HepG2 (cell line): ENCODE measurements around the gene ITGB1. TPM values are rescaled to one million over a fixed set of nuclear protein-coding genes. Genes with fewer than 3 reads are reported as not detected.

Source experiments
- CREB1 ChIP-seq, 2 experiments: fragments of 450-650 bp in 1 of 2; IDR thresholded peaks; 2 replicates each; pipeline ENCODE4 v1.6.1; 2016 to 2017; ENCODE audit warnings: control low read depth in 1 of 2, mild to moderate bottlenecking in 1 of 2, missing compliant biosample characterization in 1 of 2, missing genetic modification characterization in 1 of 2
- HHEX ChIP-seq: IDR thresholded peaks from 2 replicates; pipeline ENCODE4 v1.6.1; 2016; ENCODE audit warnings: control low read depth
- KMT2A ChIP-seq: sonication (generic); formaldehyde crosslinking; IDR thresholded peaks from 2 replicates; pipeline ENCODE4 v1.4.0; 2020; ENCODE audit warnings: missing genetic modification reagents
- MIXL1 ChIP-seq: IDR thresholded peaks from 2 replicates; pipeline ENCODE4 v1.6.1; 2016
- MLLT10 ChIP-seq: sonication (generic); formaldehyde crosslinking; IDR thresholded peaks from 2 replicates; pipeline ENCODE4 v1.4.0; 2020; ENCODE audit warnings: missing genetic modification reagents
- NFKB2 ChIP-seq: sonication (generic); formaldehyde crosslinking; IDR thresholded peaks from 2 replicates; pipeline ENCODE4 v1.4.0; 2020; ENCODE audit warnings: missing genetic modification reagents, borderline replicate concordance
- REL ChIP-seq: sonication (generic); formaldehyde crosslinking; conservative IDR thresholded peaks from 2 replicates; pipeline ENCODE4 v1.8.0; 2022; ENCODE audit warnings: mild to moderate bottlenecking, missing genetic modification reagents, moderate library complexity
- SNAPC2 ChIP-seq: sonication (generic); formaldehyde crosslinking; IDR thresholded peaks from 2 replicates; pipeline ENCODE4 v1.8.1; 2022; ENCODE audit warnings: mild to moderate bottlenecking, missing genetic modification reagents
- SRF ChIP-seq: IDR thresholded peaks from 2 replicates; pipeline ENCODE4 v1.6.1; 2011; ENCODE audit warnings: mild to moderate bottlenecking, low read depth, low read length, moderate library complexity
- TAF15 ChIP-seq: fragments of 200-400 bp; formaldehyde crosslinking; IDR thresholded peaks from one replicate; pipeline ENCODE4 v1.6.1; 2018; ENCODE audit warnings: mild to moderate bottlenecking, low read depth, low read length; ENCODE audit not compliant: poor library complexity, severe bottlenecking
- ZBTB34 ChIP-seq: sonication (generic); formaldehyde crosslinking; IDR thresholded peaks from 2 replicates; pipeline ENCODE4 v1.8.0; 2022; ENCODE audit warnings: mild to moderate bottlenecking, missing genetic modification reagents
- ZFP91 ChIP-seq: sonication (generic); formaldehyde crosslinking; IDR thresholded peaks from 2 replicates; pipeline ENCODE4 v1.9.0; 2022; ENCODE audit warnings: missing genetic modification reagents, mild to moderate bottlenecking, borderline replicate concordance
- ZMYM2 ChIP-seq: sonication (generic); formaldehyde crosslinking; IDR thresholded peaks from 2 replicates; pipeline ENCODE4 v1.8.0; 2022; ENCODE audit warnings: mild to moderate bottlenecking, missing genetic modification reagents
- ZNF282 ChIP-seq: fragments of 450-650 bp; IDR thresholded peaks from 2 replicates; pipeline ENCODE4 v1.6.1; 2018; ENCODE audit not compliant: partially characterized antibody
- ZNF33B ChIP-seq: sonication (generic); formaldehyde crosslinking; IDR thresholded peaks from 2 replicates; pipeline ENCODE4 v1.5.1; 2020; ENCODE audit warnings: mild to moderate bottlenecking, missing genetic modification reagents
- ZNF550 ChIP-seq: sonication (generic); formaldehyde crosslinking; IDR thresholded peaks from 2 replicates; pipeline ENCODE4 v1.4.0; 2020; ENCODE audit warnings: mild to moderate bottlenecking, missing genetic modification reagents, borderline replicate concordance
- ZNF790 ChIP-seq: sonication (generic); formaldehyde crosslinking; IDR thresholded peaks from 2 replicates; pipeline ENCODE4 v1.8.0; 2022; ENCODE audit warnings: missing genetic modification reagents, mild to moderate bottlenecking, borderline replicate concordance
- ZNF792 ChIP-seq: IDR thresholded peaks from 2 replicates; pipeline ENCODE4 v1.6.1; 2016
- polyA plus RNA-seq, 8 experiments: library from polyadenylated mRNA; depleted of rRNA in 3 of 8; stranded (reverse) in 7 of 8; unstranded in 1 of 8; fragments of >200 nt; fragmentation: Illumina TruSeq in 4 of 8; extraction: Trizol in 4 of 8; gene quantifications; 2 replicates each; pipeline versions ENCODE4 v1.2.1 to v1.2.3, GENCODE V29; 2011 to 2016; ENCODE audit warnings: low read depth in 4 of 8, missing spikeins in 1 of 8, mixed read lengths in 1 of 8; ENCODE audit not compliant: insufficient read depth in 1 of 8
- total RNA-seq, 5 experiments: library from RNA; depleted of rRNA; stranded (reverse); fragments of >200 nt; fragmentation: Illumina TruSeq; extraction: Trizol; gene quantifications; 2 replicates each; pipeline ENCODE4 v1.2.3, GENCODE V29; 2016; ENCODE audit warnings: low read depth in 1 of 5
- TF ChIP-seq, protein P1 (sequence below): sonication (generic); formaldehyde crosslinking; IDR thresholded peaks from 2 replicates; pipeline ENCODE4 v1.4.0; 2020; ENCODE audit warnings: mild to moderate bottlenecking, missing genetic modification reagents
- TF ChIP-seq, protein P2 (sequence below): sonication (generic); formaldehyde crosslinking; IDR thresholded peaks from 2 replicates; pipeline ENCODE4 v1.4.0; 2020; ENCODE audit warnings: mild to moderate bottlenecking, missing genetic modification reagents
- TF ChIP-seq, protein P3 (sequence below): sonication (generic); formaldehyde crosslinking; IDR thresholded peaks from 2 replicates; pipeline ENCODE4 v1.5.0; 2020; ENCODE audit warnings: missing genetic modification reagents

ITGB1 gene
- total and polyA plus RNA-seq, 2 of the 13 experiments (the other 11 are each of a cell fraction or from before 2014, with no cell fraction given) = 190 to 204 TPM

- TF ChIP-seq, protein P1, sequence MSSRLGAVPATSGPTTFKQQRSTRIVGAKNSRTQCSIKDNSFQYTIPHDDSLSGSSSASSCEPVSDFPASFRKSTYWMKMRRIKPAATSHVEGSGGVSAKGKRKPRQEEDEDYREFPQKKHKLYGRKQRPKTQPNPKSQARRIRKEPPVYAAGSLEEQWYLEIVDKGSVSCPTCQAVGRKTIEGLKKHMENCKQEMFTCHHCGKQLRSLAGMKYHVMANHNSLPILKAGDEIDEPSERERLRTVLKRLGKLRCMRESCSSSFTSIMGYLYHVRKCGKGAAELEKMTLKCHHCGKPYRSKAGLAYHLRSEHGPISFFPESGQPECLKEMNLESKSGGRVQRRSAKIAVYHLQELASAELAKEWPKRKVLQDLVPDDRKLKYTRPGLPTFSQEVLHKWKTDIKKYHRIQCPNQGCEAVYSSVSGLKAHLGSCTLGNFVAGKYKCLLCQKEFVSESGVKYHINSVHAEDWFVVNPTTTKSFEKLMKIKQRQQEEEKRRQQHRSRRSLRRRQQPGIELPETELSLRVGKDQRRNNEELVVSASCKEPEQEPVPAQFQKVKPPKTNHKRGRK (CRISPR knock-in tag) = no peak
- no peak for TF ChIP-seq ZNF33B (CRISPR knock-in tag)
- no peak for TF ChIP-seq ZNF282
- TF ChIP-seq REL (CRISPR knock-in tag) = no peak
- TF ChIP-seq ZFP91 = peak; percentile 89
- peak; percentile 83; the same call in 1 of the 2 replicates for TF ChIP-seq NFKB2 (CRISPR knock-in tag)
- TF ChIP-seq ZNF790 (CRISPR knock-in tag) = no peak
- no peak for TF ChIP-seq HHEX
- TF ChIP-seq, protein P2, sequence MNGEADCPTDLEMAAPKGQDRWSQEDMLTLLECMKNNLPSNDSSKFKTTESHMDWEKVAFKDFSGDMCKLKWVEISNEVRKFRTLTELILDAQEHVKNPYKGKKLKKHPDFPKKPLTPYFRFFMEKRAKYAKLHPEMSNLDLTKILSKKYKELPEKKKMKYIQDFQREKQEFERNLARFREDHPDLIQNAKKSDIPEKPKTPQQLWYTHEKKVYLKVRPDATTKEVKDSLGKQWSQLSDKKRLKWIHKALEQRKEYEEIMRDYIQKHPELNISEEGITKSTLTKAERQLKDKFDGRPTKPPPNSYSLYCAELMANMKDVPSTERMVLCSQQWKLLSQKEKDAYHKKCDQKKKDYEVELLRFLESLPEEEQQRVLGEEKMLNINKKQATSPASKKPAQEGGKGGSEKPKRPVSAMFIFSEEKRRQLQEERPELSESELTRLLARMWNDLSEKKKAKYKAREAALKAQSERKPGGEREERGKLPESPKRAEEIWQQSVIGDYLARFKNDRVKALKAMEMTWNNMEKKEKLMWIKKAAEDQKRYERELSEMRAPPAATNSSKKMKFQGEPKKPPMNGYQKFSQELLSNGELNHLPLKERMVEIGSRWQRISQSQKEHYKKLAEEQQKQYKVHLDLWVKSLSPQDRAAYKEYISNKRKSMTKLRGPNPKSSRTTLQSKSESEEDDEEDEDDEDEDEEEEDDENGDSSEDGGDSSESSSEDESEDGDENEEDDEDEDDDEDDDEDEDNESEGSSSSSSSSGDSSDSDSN (CRISPR knock-in tag) = peak; percentile 88
- peak; percentile 63; the same call in 1 of the 2 replicates for TF ChIP-seq MIXL1
- TF ChIP-seq CREB1 (IDR thresholded peaks at IDR 0.05) = peak; percentile 79
- 0 out of 2 replicates have a peak, but pooled peaks have one; percentile 38 for TF ChIP-seq CREB1 (CRISPR knock-in tag; IDR thresholded peaks at IDR 0.05)
- TF ChIP-seq ZBTB34 (CRISPR knock-in tag) = no peak
- no peak for TF ChIP-seq TAF15
- peak; percentile 64; the same call in 1 of the 2 replicates for TF ChIP-seq SNAPC2 (CRISPR knock-in tag)
- 0 out of 2 replicates have a peak, but pooled peaks have one; percentile 31 for TF ChIP-seq ZMYM2 (CRISPR knock-in tag)
- no peak for TF ChIP-seq MLLT10
- TF ChIP-seq ZNF550 (CRISPR knock-in tag) = no peak
- TF ChIP-seq SRF = no peak
- peak; percentile 73; the same call in 1 of the 2 replicates for TF ChIP-seq KMT2A
- peak; percentile 67 for TF ChIP-seq ZNF792 (CRISPR knock-in tag)
- TF ChIP-seq, protein P3, sequence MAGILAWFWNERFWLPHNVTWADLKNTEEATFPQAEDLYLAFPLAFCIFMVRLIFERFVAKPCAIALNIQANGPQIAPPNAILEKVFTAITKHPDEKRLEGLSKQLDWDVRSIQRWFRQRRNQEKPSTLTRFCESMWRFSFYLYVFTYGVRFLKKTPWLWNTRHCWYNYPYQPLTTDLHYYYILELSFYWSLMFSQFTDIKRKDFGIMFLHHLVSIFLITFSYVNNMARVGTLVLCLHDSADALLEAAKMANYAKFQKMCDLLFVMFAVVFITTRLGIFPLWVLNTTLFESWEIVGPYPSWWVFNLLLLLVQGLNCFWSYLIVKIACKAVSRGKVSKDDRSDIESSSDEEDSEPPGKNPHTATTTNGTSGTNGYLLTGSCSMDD (CRISPR knock-in tag) = no peak
Observed at GRCh38 chr10:32980558-32981468, 22.8 kb upstream of the ITGB1 start (continued).
